Fibroblast of the aortic adventitia (primary cell): ENCODE data around the gene SLC25A11. TPM values are rescaled to one million over a fixed set of nuclear protein-coding genes. Genes with fewer than 3 reads are reported as not detected.

Source experiments
- DNase-seq: peaks from one replicate; pipeline ENCODE4 v3.0.0-alpha.2; 2010; ENCODE audit warnings: low read depth
- H3K4me3 ChIP-seq: 2 replicates; pipeline ENCODE4 v1.5.1; 2011; ENCODE audit warnings: low read depth, mild to moderate bottlenecking, control low read depth, low read length, moderate library complexity
- total RNA-seq: library from RNA; depleted of rRNA; stranded (reverse); fragments of >200 nt; gene quantifications from 2 replicates; pipeline ENCODE4 v1.2.3, GENCODE V29; 2012; ENCODE audit warnings: low replicate concordance
- TF ChIP-seq, protein P1 (sequence below): IDR thresholded peaks from 2 replicates; pipeline ENCODE4 v1.5.1; 2011; ENCODE audit warnings: mild to moderate bottlenecking, low read length, control low read depth, inconsistent platforms; ENCODE audit not compliant: insufficient read depth

SLC25A11 gene
- total RNA-seq, 1 donor = 49.9 TPM

- H3K4me3 ChIP-seq = peak overlapping the region; percentile 88
- TF ChIP-seq, protein P1, sequence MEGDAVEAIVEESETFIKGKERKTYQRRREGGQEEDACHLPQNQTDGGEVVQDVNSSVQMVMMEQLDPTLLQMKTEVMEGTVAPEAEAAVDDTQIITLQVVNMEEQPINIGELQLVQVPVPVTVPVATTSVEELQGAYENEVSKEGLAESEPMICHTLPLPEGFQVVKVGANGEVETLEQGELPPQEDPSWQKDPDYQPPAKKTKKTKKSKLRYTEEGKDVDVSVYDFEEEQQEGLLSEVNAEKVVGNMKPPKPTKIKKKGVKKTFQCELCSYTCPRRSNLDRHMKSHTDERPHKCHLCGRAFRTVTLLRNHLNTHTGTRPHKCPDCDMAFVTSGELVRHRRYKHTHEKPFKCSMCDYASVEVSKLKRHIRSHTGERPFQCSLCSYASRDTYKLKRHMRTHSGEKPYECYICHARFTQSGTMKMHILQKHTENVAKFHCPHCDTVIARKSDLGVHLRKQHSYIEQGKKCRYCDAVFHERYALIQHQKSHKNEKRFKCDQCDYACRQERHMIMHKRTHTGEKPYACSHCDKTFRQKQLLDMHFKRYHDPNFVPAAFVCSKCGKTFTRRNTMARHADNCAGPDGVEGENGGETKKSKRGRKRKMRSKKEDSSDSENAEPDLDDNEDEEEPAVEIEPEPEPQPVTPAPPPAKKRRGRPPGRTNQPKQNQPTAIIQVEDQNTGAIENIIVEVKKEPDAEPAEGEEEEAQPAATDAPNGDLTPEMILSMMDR = no peak
- peak; percentile 99 for DNase-seq
Observed at GRCh38 chr17:4966844-4967538, 27.1 kb upstream of the SLC25A11 start.

DNA sequence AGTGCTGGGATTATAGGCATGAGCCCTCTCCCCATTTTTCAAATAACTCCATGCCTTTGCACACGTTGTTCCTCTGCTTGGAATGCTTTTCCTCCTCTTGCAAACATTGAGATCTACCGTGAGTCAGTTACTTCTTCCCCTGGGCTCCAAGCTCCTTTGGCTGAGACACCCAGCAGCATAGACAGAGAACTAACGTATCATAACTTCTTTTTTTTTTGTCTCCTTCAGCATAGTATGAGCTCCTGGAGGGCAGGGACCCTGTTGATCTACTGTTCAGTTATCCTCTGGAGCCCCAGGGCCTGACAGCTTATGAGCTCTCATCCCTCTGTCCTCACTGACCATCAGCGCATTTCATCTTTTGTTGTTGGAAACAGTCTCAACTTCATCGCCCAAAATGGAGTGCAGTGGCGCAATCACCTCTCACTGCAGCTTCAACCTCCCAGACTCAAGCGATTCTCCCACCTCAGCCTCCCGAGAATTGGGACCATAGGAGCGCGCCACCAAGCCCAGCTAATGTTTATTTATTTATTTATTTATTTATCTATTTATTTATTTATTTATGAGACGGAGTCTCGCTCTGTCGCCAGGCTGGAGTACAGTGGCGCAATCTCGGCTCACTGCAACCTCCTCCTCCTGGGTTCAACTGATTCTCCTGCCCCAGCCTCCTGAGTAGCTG, 25.6 kb upstream of the SLC25A11 start:
- TF ChIP-seq, protein P1 = no peak
- no peak for DNase-seq

GRCh38 chr17:4960279-4960922, 20.6 kb upstream of the SLC25A11 start:
- no peak for DNase-seq
- no peak overlapping the region for H3K4me3 ChIP-seq
- TF ChIP-seq, protein P1 = no peak

More for the DNA sequence above, 25.6 kb upstream of the SLC25A11 start:
- H3K4me3 ChIP-seq = no peak overlapping the region

DNA sequence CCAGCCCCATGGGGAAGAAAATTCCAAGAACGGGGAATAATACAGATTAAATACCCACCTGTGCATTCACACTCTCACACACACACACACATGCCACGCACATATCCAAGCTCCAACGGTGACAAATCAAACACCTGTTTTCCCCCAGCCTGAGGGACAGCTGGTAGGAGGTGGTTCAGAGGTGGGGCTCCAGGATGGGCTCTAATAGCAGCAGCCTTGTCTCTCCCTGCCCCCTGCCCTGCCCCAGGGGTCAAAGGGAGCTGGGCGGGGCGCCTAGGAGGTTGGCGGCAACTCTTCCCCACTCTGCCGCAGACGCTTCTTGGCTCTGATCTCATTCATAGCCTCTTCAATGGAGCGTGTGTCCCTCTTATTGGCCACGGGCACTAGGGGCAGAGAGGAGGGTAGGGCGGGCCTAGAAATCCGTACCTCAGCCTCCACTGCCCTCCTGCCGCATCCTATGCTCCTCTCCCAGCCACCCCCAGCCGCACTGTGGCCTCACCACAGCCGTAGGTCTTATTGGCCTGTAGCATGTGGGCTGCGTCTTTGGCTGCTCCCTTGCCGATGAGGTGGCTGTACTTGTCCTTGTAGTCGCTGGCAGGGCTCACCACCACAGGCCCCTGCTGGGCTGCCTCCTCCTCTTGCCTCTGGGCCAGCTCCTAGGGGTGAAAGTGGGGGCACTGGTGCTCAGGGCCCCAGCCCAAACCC, 19.6 kb upstream of the SLC25A11 start:
- TF ChIP-seq, protein P1 = no peak
- no peak for DNase-seq
- H3K4me3 ChIP-seq = no peak overlapping the region

- DNase-seq = no peak
- TF ChIP-seq, protein P1 = no peak
Observed at GRCh38 chr17:4958102-4958501, 18.3 kb upstream of the SLC25A11 start.

GRCh38 chr17:4956493-4957061, 16.7 kb upstream of the SLC25A11 start:
- TF ChIP-seq, protein P1 = no peak
- no peak for DNase-seq
- H3K4me3 ChIP-seq = no peak overlapping the region

More at GRCh38 chr17:4958102-4958501, 18.3 kb upstream of the SLC25A11 start:
- H3K4me3 ChIP-seq = no peak overlapping the region
